ENCODE results near the gene MMP7.

Gene MMP7

DNA sequence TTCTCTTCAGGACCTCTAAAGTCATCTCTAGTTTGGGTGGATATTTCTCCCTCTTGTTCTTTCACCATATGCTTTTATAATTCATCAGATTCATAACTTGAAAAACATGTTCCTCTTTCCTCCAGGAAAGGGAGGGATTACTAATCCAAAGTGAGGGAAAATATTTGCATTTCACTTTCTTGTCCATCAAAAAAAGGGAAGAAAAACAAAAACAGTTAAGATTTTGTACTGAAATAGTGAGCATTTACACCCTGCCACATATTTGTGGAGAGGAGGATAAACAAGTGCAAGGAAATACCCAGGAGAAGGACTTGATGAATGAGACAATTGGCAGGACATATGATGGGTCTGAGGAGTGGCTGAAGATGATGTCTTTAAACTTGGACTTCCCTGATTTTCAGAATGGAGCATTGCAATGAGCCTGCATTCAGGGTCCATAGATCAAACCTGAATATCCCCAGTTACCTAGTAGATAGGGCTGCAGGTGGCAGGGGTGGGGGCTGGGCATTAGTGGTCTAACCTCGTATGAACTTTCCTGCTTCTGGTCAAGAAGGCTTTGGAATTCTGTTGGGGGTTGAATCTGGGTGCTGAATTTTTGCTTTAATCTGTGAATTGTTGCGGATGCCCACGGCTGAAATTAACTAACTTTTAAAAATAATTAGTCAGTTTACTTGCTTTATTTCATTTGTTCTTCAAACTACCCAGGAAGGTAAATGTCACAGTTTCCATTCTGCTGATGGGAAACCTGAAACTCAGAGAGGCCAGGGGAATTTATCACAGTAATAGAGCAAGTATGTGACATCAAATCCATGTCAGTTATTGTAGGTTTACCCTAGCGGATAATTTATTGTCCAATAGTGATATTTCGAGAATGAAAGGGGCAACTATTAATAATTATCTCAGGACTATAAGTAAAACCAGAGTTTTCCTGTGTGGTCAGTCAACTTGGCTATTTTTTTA is 41.1 kb downstream of the MMP7 start:
- no peak overlapping the region for H3K4me3 ChIP-seq (ENCODE audit: low read length)
- no peaks in the 10 kb centered on the region for H3K27me3 ChIP-seq (ENCODE audit: control insufficient read depth, insufficient read depth, low read length)
- no peaks in the 10 kb centered on the region for H3K36me3 ChIP-seq (ENCODE audit: control insufficient read depth, low read depth, low read length)
- H3K9me3 ChIP-seq (ENCODE audit: control insufficient read depth, low read depth, low read length): no peaks in the 10 kb centered on the region
- no peak overlapping the region for H3K27ac ChIP-seq (ENCODE audit: low read length)
- H3K4me1 ChIP-seq (ENCODE audit: control insufficient read depth, low read depth, low read length): no peaks in the 10 kb centered on the region
- no peak overlapping the region for H3K9ac ChIP-seq (ENCODE audit: low read length)

DNA sequence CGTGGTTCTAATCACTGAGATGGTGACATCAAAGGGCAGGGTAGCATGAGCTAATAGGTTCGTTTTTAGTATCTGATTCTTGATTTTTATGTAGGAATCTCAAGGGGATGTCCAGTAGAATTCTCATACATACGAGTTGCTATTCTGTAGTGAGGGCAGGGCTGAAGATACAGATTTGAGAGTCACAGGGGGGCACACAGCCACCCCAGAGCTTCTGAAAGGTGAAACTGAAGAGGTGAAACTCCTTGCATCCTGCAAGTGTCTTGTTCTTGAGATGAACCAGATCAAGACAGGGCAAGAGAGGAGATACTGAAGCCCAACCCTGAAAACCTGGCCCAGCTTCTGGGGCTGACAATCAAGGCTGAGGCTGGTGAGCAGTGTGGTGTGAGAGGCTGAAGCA is 42.3 kb downstream of the MMP7 start:
- Histone ChIP-seq H3K4me3 (ENCODE audit: low read length) (no peak overlapping the region), H3K36me3 (ENCODE audit: control insufficient read depth, low read depth, low read length) (no peaks in the 10 kb centered on the region), H3K9me3 (ENCODE audit: control insufficient read depth, low read depth, low read length) (no peaks in the 10 kb centered on the region), H3K27me3 (ENCODE audit: control insufficient read depth, insufficient read depth, low read length) (no peaks in the 10 kb centered on the region), H3K9ac (ENCODE audit: low read length) (no peak overlapping the region), H3K4me1 (ENCODE audit: control insufficient read depth, low read depth, low read length) (no peaks in the 10 kb centered on the region), H3K27ac (ENCODE audit: low read length) (no peak overlapping the region)

DNA sequence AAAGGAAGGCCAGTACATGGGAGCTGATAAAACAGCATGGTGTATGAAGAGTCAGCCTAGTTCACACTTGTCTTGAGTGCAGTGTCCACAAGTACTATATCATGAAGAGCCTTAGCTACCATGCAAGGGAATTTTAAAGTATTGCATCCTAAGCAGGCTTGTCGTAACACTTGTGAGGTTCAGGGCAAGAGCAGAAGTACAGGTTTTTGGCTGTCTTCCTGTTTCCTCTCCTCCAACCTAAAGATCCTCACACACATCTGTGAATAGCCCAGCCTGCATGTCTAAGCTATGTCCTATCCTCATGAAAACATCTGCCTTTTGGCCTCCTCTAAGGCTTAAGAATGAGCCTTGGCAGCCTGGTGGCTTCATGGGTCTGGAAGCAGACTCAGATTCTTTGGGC is 43.3 kb downstream of the MMP7 start:
- Histone ChIP-seq H3K27me3 (ENCODE audit: control insufficient read depth, insufficient read depth, low read length) (no peaks in the 10 kb centered on the region), H3K36me3 (ENCODE audit: control insufficient read depth, low read depth, low read length) (no peaks in the 10 kb centered on the region), H3K27ac (ENCODE audit: low read length) (no peak overlapping the region), H3K4me1 (ENCODE audit: control insufficient read depth, low read depth, low read length) (no peaks in the 10 kb centered on the region), H3K4me3 (ENCODE audit: low read length) (no peak overlapping the region), H3K9ac (ENCODE audit: low read length) (no peak overlapping the region), H3K9me3 (ENCODE audit: control insufficient read depth, low read depth, low read length) (no peaks in the 10 kb centered on the region)

- Histone ChIP-seq H3K9me3 (ENCODE audit: control insufficient read depth, low read depth, low read length) (no peaks in the 10 kb centered on the region), H3K9ac (ENCODE audit: low read length) (no peak overlapping the region), H3K27me3 (ENCODE audit: control insufficient read depth, insufficient read depth, low read length) (no peaks in the 10 kb centered on the region), H3K4me3 (ENCODE audit: low read length) (no peak overlapping the region), H3K36me3 (ENCODE audit: control insufficient read depth, low read depth, low read length) (no peaks in the 10 kb centered on the region), H3K4me1 (ENCODE audit: control insufficient read depth, low read depth, low read length) (no peaks in the 10 kb centered on the region), H3K27ac (ENCODE audit: low read length) (no peak overlapping the region)
Observed at GRCh38 chr11:102486584-102486983, 44.0 kb downstream of the MMP7 start.

- Histone ChIP-seq H3K4me1 (ENCODE audit: control insufficient read depth, low read depth, low read length) (no peaks in the 10 kb centered on the region), H3K9me3 (ENCODE audit: control insufficient read depth, low read depth, low read length) (no peaks in the 10 kb centered on the region), H3K27ac (ENCODE audit: low read length) (no peak overlapping the region), H3K36me3 (ENCODE audit: control insufficient read depth, low read depth, low read length) (no peaks in the 10 kb centered on the region), H3K9ac (ENCODE audit: low read length) (no peak overlapping the region), H3K27me3 (ENCODE audit: control insufficient read depth, insufficient read depth, low read length) (no peaks in the 10 kb centered on the region), H3K4me3 (ENCODE audit: low read length) (no peak overlapping the region)
Observed at GRCh38 chr11:102485095-102485722, 45.3 kb downstream of the MMP7 start.

DNA sequence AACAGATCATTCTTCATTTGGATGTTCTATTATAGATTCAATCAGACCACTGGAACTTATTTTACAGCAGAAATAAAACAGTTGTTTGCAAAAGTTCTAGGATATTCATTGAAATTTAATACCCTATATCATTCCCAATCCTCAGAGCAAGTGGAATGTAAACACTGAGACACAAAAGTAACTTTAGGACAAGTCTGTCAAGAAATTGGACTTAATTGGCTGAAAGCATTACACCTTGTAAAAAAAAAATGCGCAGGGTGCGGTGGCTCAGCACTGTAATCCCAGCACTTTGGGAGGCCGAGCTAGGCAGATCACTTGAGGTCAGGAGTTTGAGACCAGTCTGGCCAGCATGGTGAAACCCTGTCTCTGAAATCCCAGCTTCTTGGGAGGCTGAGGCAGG is 48.1 kb downstream of the MMP7 start:
- no peak overlapping the region for H3K4me3 ChIP-seq (ENCODE audit: low read length)
- no peaks in the 10 kb centered on the region for H3K9me3 ChIP-seq (ENCODE audit: control insufficient read depth, low read depth, low read length)
- H3K27me3 ChIP-seq (ENCODE audit: control insufficient read depth, insufficient read depth, low read length): no peaks in the 10 kb centered on the region
- H3K9ac ChIP-seq (ENCODE audit: low read length): no peak overlapping the region
- no peaks in the 10 kb centered on the region for H3K36me3 ChIP-seq (ENCODE audit: control insufficient read depth, low read depth, low read length)
- no peak overlapping the region for H3K27ac ChIP-seq (ENCODE audit: low read length)
- H3K4me1 ChIP-seq (ENCODE audit: control insufficient read depth, low read depth, low read length): peaks cover 10% of the 10 kb centered on the region

DNA sequence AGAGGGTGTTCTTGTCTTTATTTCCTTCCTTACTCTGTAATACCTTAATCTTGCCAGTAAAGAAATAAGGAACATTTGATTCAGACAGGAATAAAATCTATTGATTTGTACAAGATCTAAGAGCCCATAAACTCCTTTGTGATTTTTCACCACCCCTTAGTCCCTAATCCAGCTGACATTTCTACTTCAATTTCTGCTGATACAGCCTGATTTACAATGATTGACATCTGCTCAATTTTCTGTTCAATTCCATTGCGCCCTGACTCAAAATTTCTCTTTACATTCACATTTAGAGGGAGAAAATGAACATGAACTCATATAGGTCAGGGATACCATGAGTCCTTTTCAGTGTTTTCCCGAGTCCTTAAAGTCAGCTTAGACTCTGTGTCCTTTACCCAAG is 50.8 kb downstream of the MMP7 start:
- Histone ChIP-seq H3K4me1 (ENCODE audit: control insufficient read depth, low read depth, low read length) (peaks cover 23% of the 10 kb centered on the region), H3K9ac (ENCODE audit: low read length) (no peak overlapping the region), H3K9me3 (ENCODE audit: control insufficient read depth, low read depth, low read length) (no peaks in the 10 kb centered on the region), H3K4me3 (ENCODE audit: low read length) (no peak overlapping the region), H3K27ac (ENCODE audit: low read length) (no peak overlapping the region), H3K27me3 (ENCODE audit: control insufficient read depth, insufficient read depth, low read length) (no peaks in the 10 kb centered on the region), H3K36me3 (ENCODE audit: control insufficient read depth, low read depth, low read length) (no peaks in the 10 kb centered on the region)

GRCh38 chr11:102478673-102479299 is 51.8 kb downstream of the MMP7 start:
- H3K4me3 ChIP-seq (ENCODE audit: low read length): no peak overlapping the region
- H3K9ac ChIP-seq (ENCODE audit: low read length): no peak overlapping the region
- H3K4me1 ChIP-seq (ENCODE audit: control insufficient read depth, low read depth, low read length): peaks cover 23% of the 10 kb centered on the region
- H3K9me3 ChIP-seq (ENCODE audit: control insufficient read depth, low read depth, low read length): no peaks in the 10 kb centered on the region
- H3K36me3 ChIP-seq (ENCODE audit: control insufficient read depth, low read depth, low read length): no peaks in the 10 kb centered on the region
- H3K27me3 ChIP-seq (ENCODE audit: control insufficient read depth, insufficient read depth, low read length): no peaks in the 10 kb centered on the region
- no peak overlapping the region for H3K27ac ChIP-seq (ENCODE audit: low read length)

DNA sequence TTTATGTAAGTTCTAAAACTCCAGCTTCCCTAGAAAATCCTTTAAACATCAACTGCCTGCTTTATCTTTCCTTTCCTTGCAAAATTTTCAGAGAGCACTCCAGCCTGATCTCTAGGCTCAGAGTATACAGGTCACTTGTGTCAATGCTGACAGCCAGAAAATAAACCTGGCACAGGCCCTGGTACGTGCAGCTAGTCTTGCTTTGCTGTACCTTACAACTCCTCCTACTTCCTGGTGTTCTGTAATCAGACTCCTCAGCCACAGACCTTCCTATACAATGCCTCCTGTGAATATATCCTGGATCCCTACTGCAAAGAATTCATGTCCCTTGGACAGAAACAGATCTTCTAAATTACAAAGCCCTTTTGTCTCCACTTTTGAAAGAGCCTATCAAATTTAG is 53.7 kb downstream of the MMP7 start:
- H3K9me3 ChIP-seq (ENCODE audit: control insufficient read depth, low read depth, low read length): no peaks in the 10 kb centered on the region

GRCh38 chr11:102476069-102476468 is 54.5 kb downstream of the MMP7 start:
- no peaks in the 10 kb centered on the region for H3K36me3 ChIP-seq (ENCODE audit: control insufficient read depth, low read depth, low read length)
- H3K27me3 ChIP-seq (ENCODE audit: control insufficient read depth, insufficient read depth, low read length): no peaks in the 10 kb centered on the region
- no peaks in the 10 kb centered on the region for H3K9me3 ChIP-seq (ENCODE audit: control insufficient read depth, low read depth, low read length)
- H3K9ac ChIP-seq (ENCODE audit: low read length): no peak overlapping the region
- H3K4me3 ChIP-seq (ENCODE audit: low read length): no peak overlapping the region
- peaks cover 23% of the 10 kb centered on the region for H3K4me1 ChIP-seq (ENCODE audit: control insufficient read depth, low read depth, low read length)
- H3K27ac ChIP-seq (ENCODE audit: low read length): no peak overlapping the region

More for the DNA sequence above, 53.7 kb downstream of the MMP7 start:
- Histone ChIP-seq H3K4me3 (ENCODE audit: low read length) (no peak overlapping the region), H3K4me1 (ENCODE audit: control insufficient read depth, low read depth, low read length) (peaks cover 23% of the 10 kb centered on the region), H3K27me3 (ENCODE audit: control insufficient read depth, insufficient read depth, low read length) (no peaks in the 10 kb centered on the region), H3K27ac (ENCODE audit: low read length) (no peak overlapping the region), H3K9ac (ENCODE audit: low read length) (no peak overlapping the region), H3K36me3 (ENCODE audit: control insufficient read depth, low read depth, low read length) (no peaks in the 10 kb centered on the region)

GRCh38 chr11:102473543-102473942 is 57.0 kb downstream of the MMP7 start:
- Histone ChIP-seq H3K27ac (ENCODE audit: low read length) (no peak overlapping the region), H3K27me3 (ENCODE audit: control insufficient read depth, insufficient read depth, low read length) (no peaks in the 10 kb centered on the region), H3K4me1 (ENCODE audit: control insufficient read depth, low read depth, low read length) (peaks cover 16% of the 10 kb centered on the region), H3K4me3 (ENCODE audit: low read length) (no peak overlapping the region), H3K9me3 (ENCODE audit: control insufficient read depth, low read depth, low read length) (no peaks in the 10 kb centered on the region), H3K36me3 (ENCODE audit: control insufficient read depth, low read depth, low read length) (no peaks in the 10 kb centered on the region), H3K9ac (ENCODE audit: low read length) (no peak overlapping the region)

All from iPS-18a (cell line).